ENCODE measurements around the gene PDE8A. TPM values are rescaled to one million over a fixed set of nuclear protein-coding genes. Genes with fewer than 3 reads are reported as not detected.

The PDE8A gene
- total RNA-seq, 2 donors from 2014 or later, result 19.2 to 23.2 TPM

- TF ChIP-seq CTCF (IDR thresholded peaks at IDR 0.05), result no peak
Observed at GRCh38 chr15:85131915-85132314, 150.3 kb downstream of the PDE8A start.

GRCh38 chr15:85133709-85134108 is 152.1 kb downstream of the PDE8A start:
- no peaks in the 10 kb centered on the region for H3K27me3 ChIP-seq
- H3K4me3 ChIP-seq, result no peak overlapping the region
- no peak for TF ChIP-seq CTCF (IDR thresholded peaks at IDR 0.05)
- H3K27ac ChIP-seq, result no peak overlapping the region
- DNase-seq (ENCODE audit: low spot score), result no peak
- H3K36me3 ChIP-seq, result peaks cover 58% of the 10 kb centered on the region
- H3K9me3 ChIP-seq, result peaks cover 0 to 8% of the 10 kb centered on the region in 2 donors
- H3K4me1 ChIP-seq, result no peaks in the 10 kb centered on the region

More at GRCh38 chr15:85131915-85132314, 150.3 kb downstream of the PDE8A start:
- Histone ChIP-seq H3K4me3 (no peak overlapping the region), H3K36me3 (peaks cover 51% of the 10 kb centered on the region), H3K4me1 (no peaks in the 10 kb centered on the region), H3K27ac (no peak overlapping the region), H3K27me3 (no peaks in the 10 kb centered on the region), H3K9me3 (peaks cover 0 to 8% of the 10 kb centered on the region in 2 donors)
- no peak for DNase-seq (ENCODE audit: low spot score)

- Histone ChIP-seq H3K27ac (no peak overlapping the region), H3K27me3 (no peaks in the 10 kb centered on the region), H3K4me1 (no peaks in the 10 kb centered on the region), H3K4me3 (no peak overlapping the region), H3K36me3 (peaks cover 46% of the 10 kb centered on the region), H3K9me3 (no peaks in the 10 kb centered on the region)
- no peak for DNase-seq (ENCODE audit: low spot score)
- TF ChIP-seq CTCF (IDR thresholded peaks at IDR 0.05), result no peak
Observed at GRCh38 chr15:85137489-85138168, 156.0 kb downstream of the PDE8A start.

DNA sequence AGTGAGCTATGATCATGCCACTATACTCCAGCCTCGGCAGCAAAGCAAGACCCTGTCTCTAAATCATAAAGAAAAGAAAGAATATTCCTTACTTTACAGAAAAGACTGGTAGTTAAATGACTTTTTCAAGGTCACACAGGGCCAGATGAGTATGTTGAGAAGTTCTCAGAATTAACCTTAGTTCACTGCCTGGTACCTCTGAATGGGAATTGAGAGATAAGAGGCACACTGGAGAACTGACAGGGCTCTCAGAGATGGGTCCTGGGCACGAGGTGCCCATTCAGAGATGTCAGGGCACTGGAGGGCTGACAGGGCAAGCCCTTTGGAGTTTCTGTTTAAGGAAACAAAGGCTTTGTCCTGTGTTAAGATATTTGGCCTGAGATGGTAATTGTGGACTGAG is 157.7 kb downstream of the PDE8A start:
- Histone ChIP-seq H3K27me3 (no peaks in the 10 kb centered on the region), H3K36me3 (peaks cover 46% of the 10 kb centered on the region), H3K27ac (no peak overlapping the region), H3K4me1 (no peaks in the 10 kb centered on the region), H3K9me3 (no peaks in the 10 kb centered on the region), H3K4me3 (no peak overlapping the region)
- DNase-seq (ENCODE audit: low spot score), result no peak
- no peak for TF ChIP-seq CTCF (IDR thresholded peaks at IDR 0.05)

DNA sequence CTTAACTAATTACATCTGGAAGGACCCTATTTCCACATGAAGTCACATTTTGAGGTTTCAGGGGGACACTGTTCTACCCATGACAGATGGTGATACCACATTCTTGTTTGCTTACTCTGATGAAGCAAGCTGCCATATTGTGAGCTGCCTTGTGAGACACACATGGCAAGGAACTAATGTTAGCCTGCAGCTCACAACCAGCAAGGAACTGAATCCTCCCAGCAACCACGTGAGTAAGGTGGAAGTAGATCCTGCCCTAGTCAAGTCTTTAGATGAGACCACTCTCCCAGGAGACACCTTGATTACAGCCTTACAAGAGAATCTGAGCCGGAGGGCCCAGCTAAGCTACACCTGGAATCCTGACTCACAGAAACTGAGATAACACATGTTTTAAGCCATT is 160.1 kb downstream of the PDE8A start:
- H3K4me1 ChIP-seq, result no peaks in the 10 kb centered on the region
- no peaks in the 10 kb centered on the region for H3K27me3 ChIP-seq
- peaks cover 26% of the 10 kb centered on the region for H3K36me3 ChIP-seq
- DNase-seq (ENCODE audit: low spot score), result no peak
- no peak overlapping the region for H3K27ac ChIP-seq
- H3K9me3 ChIP-seq, result no peaks in the 10 kb centered on the region
- no peak for TF ChIP-seq CTCF (IDR thresholded peaks at IDR 0.05)
- H3K4me3 ChIP-seq, result no peak overlapping the region

DNA sequence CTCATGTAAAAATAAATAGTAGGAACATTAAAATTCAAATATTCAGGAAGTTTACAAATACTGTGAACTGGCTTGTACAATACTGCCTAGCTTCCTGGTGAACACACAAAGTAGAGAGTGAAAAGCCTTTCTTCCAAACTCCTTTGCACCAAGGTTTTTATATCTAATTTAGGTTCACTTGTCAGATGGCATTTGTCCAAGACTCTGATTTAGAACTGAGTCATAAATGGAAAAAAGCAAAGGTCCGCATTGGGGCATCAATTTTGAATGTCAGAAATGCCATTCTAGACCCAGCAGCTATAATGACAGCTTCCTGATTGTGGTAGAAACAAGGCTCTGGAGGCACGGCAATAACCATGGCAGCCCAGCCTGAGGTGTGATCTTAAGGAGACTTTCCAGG is 160.7 kb downstream of the PDE8A start:
- no peak for TF ChIP-seq CTCF (IDR thresholded peaks at IDR 0.05)
- H3K9me3 ChIP-seq, result no peaks in the 10 kb centered on the region
- no peaks in the 10 kb centered on the region for H3K27me3 ChIP-seq
- no peak overlapping the region for H3K27ac ChIP-seq
- H3K4me1 ChIP-seq, result no peaks in the 10 kb centered on the region
- H3K4me3 ChIP-seq, result no peak overlapping the region
- no peak for DNase-seq (ENCODE audit: low spot score)
- H3K36me3 ChIP-seq, result peaks cover 21% of the 10 kb centered on the region
